IMR-90 (cell line): ENCODE data around the gene PRDM15. TPM values are rescaled to one million over a fixed set of nuclear protein-coding genes. Genes with fewer than 3 reads are reported as not detected.

ENCODE experiments used
- ATAC-seq: fragments of 200-7000 bp; cut with Tn5 transposase; 2 replicates; pipeline ENCODE4 v1.9.1; 2020; ENCODE audit warnings: low read depth, mild to moderate bottlenecking, moderate library complexity
- BruUV-seq: library from RNA; stranded (reverse); fragments of 400-500 nt; replicated peaks from 2 replicates; lab custom pipeline; 2021; lab: Mats Ljungman, UMichigan
- CTCF ChIA-PET: fragments of 300-600 bp; formaldehyde crosslinking; extraction: SDS; loops from one replicate; lab custom pipeline; 2021; ENCODE audit warnings: antibody characterized with exemption; lab: Yijun Ruan, JAX
- POLR2A ChIA-PET: fragments of 300-600 bp; sonication (Branson Sonifier 250); formaldehyde crosslinking; loops from one replicate; lab custom pipeline; 2022; ENCODE audit warnings: antibody characterized with exemption; ENCODE audit not compliant: unreplicated experiment; lab: Charles Lee
- DNase-seq: peaks from one replicate; pipeline ENCODE4 v3.0.0; 2013
- H2AFZ ChIP-seq: replicated peaks from 2 replicates; pipeline ENCODE3; 2013; ENCODE audit warnings: low read length, mild to moderate bottlenecking; ENCODE audit not compliant: poor library complexity
- H2AK5ac ChIP-seq: 2 replicates; pipeline ENCODE4 v1.6.1; 2013; ENCODE audit warnings: low read depth, low read length, inconsistent platforms
- H2AK9ac ChIP-seq: replicated peaks from 2 replicates; pipeline ENCODE3; 2013; ENCODE audit warnings: mild to moderate bottlenecking, low read depth, low read length, moderate library complexity; ENCODE audit not compliant: poor library complexity
- H2BK120ac ChIP-seq: 2 replicates; pipeline ENCODE4 v1.6.1; 2013; ENCODE audit warnings: low read depth, low read length, inconsistent platforms
- H2BK15ac ChIP-seq: 3 replicates; pipeline ENCODE4 v1.6.1; 2013; ENCODE audit warnings: low read depth, low read length, inconsistent platforms
- H2BK20ac ChIP-seq: 2 replicates; pipeline ENCODE4 v1.6.1; 2013; ENCODE audit warnings: low read depth, mild to moderate bottlenecking, inconsistent platforms, low read length, moderate library complexity
- H2BK5ac ChIP-seq: 2 replicates; pipeline ENCODE4 v1.6.1; 2013; ENCODE audit warnings: mild to moderate bottlenecking, low read depth, low read length, inconsistent platforms; ENCODE audit not compliant: poor library complexity, severe bottlenecking
- H3K14ac ChIP-seq: replicated peaks from 2 replicates; pipeline ENCODE4 v1.6.1; 2013; ENCODE audit warnings: low read depth, low read length, inconsistent platforms
- H3K18ac ChIP-seq: 2 replicates; pipeline ENCODE4 v1.6.1; 2013; ENCODE audit warnings: low read depth, low read length, control low read depth
- H3K23ac ChIP-seq: 2 replicates; pipeline ENCODE4 v1.6.1; 2013; ENCODE audit warnings: low read depth, low read length, inconsistent platforms
- H3K27ac ChIP-seq: 2 replicates; pipeline ENCODE4 v1.5.1; 2013; ENCODE audit warnings: mild to moderate bottlenecking, control low read depth, low read length; ENCODE audit not compliant: insufficient read depth
- H3K27me3 ChIP-seq: 2 replicates; pipeline ENCODE4 v1.6.1; 2013; ENCODE audit warnings: low read length; ENCODE audit not compliant: control insufficient read depth, insufficient read depth
- H3K36me3 ChIP-seq: 2 replicates; pipeline ENCODE4 v1.6.1; 2013; ENCODE audit warnings: low read length, mixed read lengths; ENCODE audit not compliant: control insufficient read depth, insufficient read depth
- H3K4ac ChIP-seq: 2 replicates; pipeline ENCODE4 v1.6.1; 2013; ENCODE audit warnings: low read depth, low read length, inconsistent platforms
- H3K4me1 ChIP-seq: 2 replicates; pipeline ENCODE4 v1.6.1; 2013; ENCODE audit warnings: low read length, mixed read lengths; ENCODE audit not compliant: control insufficient read depth, insufficient read depth
- H3K4me2 ChIP-seq: 2 replicates; pipeline ENCODE4 v1.6.1; 2013; ENCODE audit warnings: low read depth, mild to moderate bottlenecking, control low read depth, low read length, moderate library complexity
- H3K4me3 ChIP-seq: 2 replicates; pipeline ENCODE4 v1.5.1; 2013; ENCODE audit warnings: low read depth, mild to moderate bottlenecking, control low read depth, low read length, moderate library complexity; ENCODE audit not compliant: insufficient read depth
- H3K56ac ChIP-seq: 2 replicates; pipeline ENCODE4 v1.6.1; 2013; ENCODE audit warnings: low read length, inconsistent platforms; ENCODE audit not compliant: insufficient read depth; ENCODE audit errors: extremely low read depth
- H3K79me1 ChIP-seq, 2 experiments: 2 replicates each; pipeline ENCODE4 v1.6.1; 2013; ENCODE audit warnings: low read length in 2 of 2, inconsistent platforms in 1 of 2, low read depth in 1 of 2
- H3K9ac ChIP-seq: 2 replicates; pipeline ENCODE4 v1.6.1; 2013; ENCODE audit warnings: low read depth, low read length, control low read depth
- H3K9me1 ChIP-seq: 2 replicates; pipeline ENCODE4 v1.6.1; 2013; ENCODE audit warnings: low read length, inconsistent platforms; ENCODE audit not compliant: insufficient read depth
- H3K9me3 ChIP-seq: 2 replicates; pipeline ENCODE4 v1.6.1; 2013; ENCODE audit warnings: low read length; ENCODE audit not compliant: control insufficient read depth, insufficient read depth
- H4K20me1 ChIP-seq: 2 replicates; pipeline ENCODE4 v1.6.1; 2013; ENCODE audit warnings: low read length, inconsistent platforms; ENCODE audit not compliant: insufficient read depth
- H4K5ac ChIP-seq: 2 replicates; pipeline ENCODE4 v1.6.1; 2013; ENCODE audit warnings: mild to moderate bottlenecking, low read depth, low read length, control low read depth
- H4K8ac ChIP-seq, 2 experiments: 2 replicates each; pipeline ENCODE4 v1.6.1; 2013; ENCODE audit warnings: low read depth in 2 of 2, low read length in 2 of 2, control low read depth in 1 of 2, inconsistent platforms in 1 of 2
- H4K91ac ChIP-seq: 2 replicates; pipeline ENCODE4 v1.6.1; 2013; ENCODE audit warnings: low read depth, low read length, inconsistent platforms; ENCODE audit not compliant: insufficient read depth
- BHLHE40 ChIP-seq: fragments of 150-350 bp; IDR thresholded peaks from 2 replicates; pipeline ENCODE4 v1.6.1; 2016; ENCODE audit warnings: mild to moderate bottlenecking, low read depth, low read length
- CEBPB ChIP-seq: IDR thresholded peaks from 2 replicates; pipeline ENCODE4 v1.6.1; 2012; ENCODE audit warnings: low read depth, low read length, improper control_type of control experiment
- CHD1 ChIP-seq: IDR thresholded peaks from 2 replicates; pipeline ENCODE4 v1.6.1; 2012; ENCODE audit warnings: low read depth, low read length, improper control_type of control experiment
- ELK1 ChIP-seq: fragments of 150-350 bp; IDR thresholded peaks from 2 replicates; pipeline ENCODE4 v1.6.1; 2016; ENCODE audit warnings: low read depth, mild to moderate bottlenecking, low read length, moderate library complexity, borderline replicate concordance
- FOS ChIP-seq: fragments of 150-350 bp; IDR thresholded peaks from 2 replicates; pipeline ENCODE4 v1.6.1; 2016; ENCODE audit warnings: low read depth, low read length
- MAFK ChIP-seq: IDR thresholded peaks from 2 replicates; pipeline ENCODE4 v1.6.1; 2012; ENCODE audit warnings: low read depth, low read length, improper control_type of control experiment
- MAZ ChIP-seq: IDR thresholded peaks from 2 replicates; pipeline ENCODE4 v1.6.1; 2012; ENCODE audit warnings: low read depth, mild to moderate bottlenecking, low read length, improper control_type of control experiment, moderate library complexity, borderline replicate concordance
- NFE2L2 ChIP-seq: fragments of 150-350 bp; IDR thresholded peaks from 2 replicates; pipeline ENCODE4 v1.6.1; 2016; ENCODE audit warnings: low read depth, mild to moderate bottlenecking, low read length
- POLR2A ChIP-seq: IDR thresholded peaks from 2 replicates; pipeline ENCODE4 v1.6.1; 2012; ENCODE audit warnings: mild to moderate bottlenecking, low read depth, low read length
- RAD21 ChIP-seq: IDR thresholded peaks from 2 replicates; pipeline ENCODE4 v1.6.1; 2012; ENCODE audit warnings: low read length, improper control_type of control experiment
- RCOR1 ChIP-seq: IDR thresholded peaks from 2 replicates; pipeline ENCODE4 v1.6.1; 2012; ENCODE audit warnings: mild to moderate bottlenecking, low read length, improper control_type of control experiment; ENCODE audit not compliant: insufficient replicate concordance
- RFX5 ChIP-seq: IDR thresholded peaks from 2 replicates; pipeline ENCODE4 v1.8.0; 2012; ENCODE audit warnings: low read depth, mild to moderate bottlenecking, low read length, moderate library complexity
- WGBS, 2 experiments: methylation state at CpG; one replicate each; pipeline versions ENCODE4 v1.1.5 to v1.1.7; 2013; ENCODE audit warnings: missing lambda C conversion rate in 2 of 2; ENCODE audit not compliant: insufficient read length in 1 of 2; ENCODE audit errors: extremely low coverage in 2 of 2; 5-methylcytosine and 5-hydroxymethylcytosine counted together
- dilution Hi-C: fragments of 300-500 bp; cut with HindIII; formaldehyde crosslinking; loops from one replicate; pipeline ENCODE4 v1.14.3; 2018; ENCODE audit warnings: low sequenced_read_pairs; ENCODE audit not compliant: unreplicated experiment
- in situ Hi-C: fragments of 300-500 bp; cut with MboI; formaldehyde crosslinking; loops from 3 replicates; pipeline ENCODE4 v1.14.3; 2019; ENCODE audit warnings: low sequenced_read_pairs, inconsistent platforms, mixed read lengths
- intact Hi-C: fragments of 100-400 bp; cut with micrococcal nuclease; formaldehyde crosslinking; loops from 2 replicates; pipeline ENCODE4 v1.10.0; 2022
- polyA plus RNA-seq, 3 experiments: library from polyadenylated mRNA; depleted of rRNA; stranded (reverse); fragments of >200 nt; gene quantifications; 2 replicates each; pipeline ENCODE4 v1.2.3, GENCODE V29; 2012; ENCODE audit warnings: low replicate concordance in 1 of 3
- total RNA-seq: library from RNA; depleted of rRNA; stranded (reverse); fragments of >200 nt; gene quantifications from 2 replicates; pipeline ENCODE4 v1.2.3, GENCODE V29; 2012

Gene PRDM15
- total and polyA plus RNA-seq, 2 of the 4 experiments (the other 2 are of a cell fraction) = 7.3 to 8.8 TPM

DNA sequence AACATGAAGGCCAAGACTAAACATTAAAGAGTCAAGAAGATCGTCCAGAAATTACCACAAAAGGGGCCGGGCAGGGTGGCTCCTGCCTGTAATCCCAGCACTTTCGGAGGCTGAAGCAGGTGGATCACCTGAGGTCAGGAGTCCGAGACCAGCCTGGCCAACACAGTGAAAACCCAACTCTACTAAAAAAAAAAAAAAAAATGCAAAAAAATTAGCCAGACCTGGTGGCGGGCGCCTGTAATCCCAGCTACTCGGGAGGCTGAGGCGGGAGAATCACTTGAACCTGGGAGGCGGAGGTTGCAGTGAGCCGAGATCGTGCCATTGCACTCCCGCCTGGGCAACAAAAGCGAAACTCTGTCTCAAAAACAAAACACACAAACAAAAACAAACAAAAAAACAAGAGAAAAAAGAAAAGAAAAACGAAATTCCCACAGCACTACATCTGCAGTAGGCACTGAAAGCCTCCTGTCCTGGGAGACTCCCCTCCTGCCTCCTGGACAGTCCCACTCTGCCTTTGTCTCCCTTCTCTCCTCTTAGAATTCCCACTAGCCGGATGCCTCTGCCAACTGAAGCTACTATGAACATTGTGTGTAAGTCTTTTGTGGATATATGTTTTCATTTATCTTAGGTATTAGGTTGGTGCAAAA, 94.6 kb downstream of the PRDM15 start:
- intact Hi-C loops (no loop called here), in situ Hi-C loops (loop anchor here (25.0 kb wide), 1 partner anchor 497 kb away; no protein-coding TSS in a partner anchor), dilution Hi-C loops (no loop called here)
- H3K9me1 ChIP-seq = no peaks in the 10 kb centered on the region
- ChIA-PET CTCF (interaction anchor here (0.7 kb wide), 1 partner anchor 306 kb away, joined by 3 read pairs; no protein-coding TSS in a partner anchor), POLR2A (no interaction called here)
- H3K4ac ChIP-seq = no peak overlapping the region
- H4K91ac ChIP-seq = no peak overlapping the region
- no peak overlapping the region for H4K8ac ChIP-seq
- ATAC-seq (no peak), DNase-seq (no peak)
- no peak overlapping the region for H3K27ac ChIP-seq
- H3K9me3 ChIP-seq = 0 out of 2 replicates have a peak, but pooled peaks cover 1% of the 10 kb centered on the region
- H3K4me2 ChIP-seq = no peak overlapping the region
- H2BK20ac ChIP-seq = no peak overlapping the region
- no peaks in the 10 kb centered on the region for H3K4me1 ChIP-seq
- no peak overlapping the region for H3K18ac ChIP-seq
- no peak overlapping the region for H3K14ac ChIP-seq
- H3K79me1 ChIP-seq = no peaks in the 10 kb centered on the region
- no peak overlapping the region for H3K56ac ChIP-seq
- H2BK120ac ChIP-seq = no peak overlapping the region
- no peak overlapping the region for H3K4me3 ChIP-seq
- no peak overlapping the region for H2AFZ ChIP-seq
- no peak overlapping the region for H2AK5ac ChIP-seq
- H3K27me3 ChIP-seq = peaks cover 31% of the 10 kb centered on the region
- TF ChIP-seq FOS (no peak), RAD21 (no peak), MAZ (no peak), CEBPB (no peak), NFE2L2 (no peak), MAFK (no peak), RFX5 (no peak), ELK1 (no peak), POLR2A (no peak), CHD1 (no peak), BHLHE40 (no peak), RCOR1 (no peak)
- H2BK5ac ChIP-seq = no peak overlapping the region
- no peak overlapping the region for H2AK9ac ChIP-seq
- H2BK15ac ChIP-seq = no peak overlapping the region
- no peak overlapping the region for H3K23ac ChIP-seq
- BruUV-seq = no TSS peak
- H3K36me3 ChIP-seq = no peaks in the 10 kb centered on the region
- no CpG with 5 or more reads among the region's 15 CpGs for WGBS, 2 experiments
- H3K9ac ChIP-seq = no peak overlapping the region
- no peak overlapping the region for H4K5ac ChIP-seq
- H4K20me1 ChIP-seq = no peaks in the 10 kb centered on the region
